HepG2 (cell line): ENCODE results near the gene RFX2. TPM values are rescaled to one million over a fixed set of nuclear protein-coding genes. Genes with fewer than 3 reads are reported as not detected.

Experiments used
- AHDC1 ChIP-seq: sonication (generic); formaldehyde crosslinking; IDR thresholded peaks from 2 replicates; pipeline ENCODE4 v1.5.1; 2020; ENCODE audit warnings: mild to moderate bottlenecking, missing genetic modification reagents, borderline replicate concordance
- EED ChIP-seq: sonication (generic); formaldehyde crosslinking; IDR thresholded peaks from 2 replicates; pipeline ENCODE4 v1.5.0; 2020; ENCODE audit warnings: mild to moderate bottlenecking, missing genetic modification reagents
- ELK4 ChIP-seq: sonication (generic); formaldehyde crosslinking; IDR thresholded peaks from 2 replicates; pipeline ENCODE4 v1.9.0; 2021; ENCODE audit warnings: missing genetic modification reagents, borderline replicate concordance
- GMEB1 ChIP-seq: sonication (generic); formaldehyde crosslinking; IDR thresholded peaks from 2 replicates; pipeline ENCODE4 v1.5.1; 2020; ENCODE audit warnings: missing genetic modification reagents, mild to moderate bottlenecking, borderline replicate concordance
- PATZ1 ChIP-seq: sonication (generic); formaldehyde crosslinking; IDR thresholded peaks from 2 replicates; pipeline ENCODE4 v1.4.0; 2020; ENCODE audit warnings: missing genetic modification reagents
- PHF8 ChIP-seq: sonication (generic); formaldehyde crosslinking; IDR thresholded peaks from 2 replicates; pipeline ENCODE4 v1.5.0; 2020; ENCODE audit warnings: missing genetic modification reagents
- RBM22 ChIP-seq: fragments of 200-400 bp; formaldehyde crosslinking; optimal IDR thresholded peaks from 2 replicates; pipeline ENCODE3; 2017; ENCODE audit warnings: mild to moderate bottlenecking, low read length, moderate library complexity
- SIN3B ChIP-seq: fragments of 150-350 bp; IDR thresholded peaks from 2 replicates; pipeline ENCODE4 v1.6.1; 2014; ENCODE audit warnings: low read length
- SP4 ChIP-seq: sonication (generic); formaldehyde crosslinking; IDR thresholded peaks from 2 replicates; pipeline ENCODE4 v1.8.1; 2023; ENCODE audit warnings: mild to moderate bottlenecking, missing genetic modification reagents
- SPEN ChIP-seq: sonication (generic); formaldehyde crosslinking; IDR thresholded peaks from 2 replicates; pipeline ENCODE4 v1.5.1; 2020; ENCODE audit warnings: low read depth, mild to moderate bottlenecking, missing genetic modification reagents
- TAF15 ChIP-seq: fragments of 200-400 bp; formaldehyde crosslinking; IDR thresholded peaks from one replicate; pipeline ENCODE4 v1.6.1; 2018; ENCODE audit warnings: mild to moderate bottlenecking, low read depth, low read length; ENCODE audit not compliant: poor library complexity, severe bottlenecking
- TIGD3 ChIP-seq: sonication (generic); formaldehyde crosslinking; IDR thresholded peaks from 2 replicates; pipeline ENCODE4 v1.5.1; 2020; ENCODE audit warnings: mild to moderate bottlenecking, missing genetic modification reagents, borderline replicate concordance
- ZFX ChIP-seq: sonication (generic); formaldehyde crosslinking; IDR thresholded peaks from 2 replicates; pipeline ENCODE4 v1.4.0; 2020; ENCODE audit warnings: mild to moderate bottlenecking, low read depth, missing genetic modification reagents, moderate library complexity
- ZNF207 ChIP-seq: fragments of 450-650 bp; IDR thresholded peaks from 2 replicates; pipeline ENCODE4 v1.6.1; 2016; ENCODE audit warnings: antibody characterized with exemption, borderline replicate concordance
- ZNF337 ChIP-seq: sonication (generic); formaldehyde crosslinking; IDR thresholded peaks from 2 replicates; pipeline ENCODE4 v1.5.1; 2020; ENCODE audit warnings: missing genetic modification reagents, low read depth, mild to moderate bottlenecking, borderline replicate concordance
- ZNF446 ChIP-seq: sonication (generic); formaldehyde crosslinking; IDR thresholded peaks from 2 replicates; pipeline ENCODE4 v1.5.0; 2020; ENCODE audit warnings: mild to moderate bottlenecking, missing genetic modification reagents
- ZNF879 ChIP-seq: sonication (generic); formaldehyde crosslinking; IDR thresholded peaks from 2 replicates; pipeline ENCODE4 v1.8.1; 2023; ENCODE audit warnings: missing genetic modification reagents
- polyA plus RNA-seq, 8 experiments: library from polyadenylated mRNA; depleted of rRNA in 3 of 8; stranded (reverse) in 7 of 8; unstranded in 1 of 8; fragments of >200 nt; fragmentation: Illumina TruSeq in 4 of 8; extraction: Trizol in 4 of 8; gene quantifications; 2 replicates each; pipeline versions ENCODE4 v1.2.1 to v1.2.3, GENCODE V29; 2011 to 2016; ENCODE audit warnings: low read depth in 4 of 8, missing spikeins in 1 of 8, mixed read lengths in 1 of 8; ENCODE audit not compliant: insufficient read depth in 1 of 8
- total RNA-seq, 5 experiments: library from RNA; depleted of rRNA; stranded (reverse); fragments of >200 nt; fragmentation: Illumina TruSeq; extraction: Trizol; gene quantifications; 2 replicates each; pipeline ENCODE4 v1.2.3, GENCODE V29; 2016; ENCODE audit warnings: low read depth in 1 of 5

Gene RFX2
- total and polyA plus RNA-seq, 2 of the 13 experiments (the other 11 are each of a cell fraction or from before 2014, with no cell fraction given): 2.8 to 3.3 TPM

- no peak for TF ChIP-seq ZNF207
- 0 out of 2 replicates have a peak, but pooled peaks have one; percentile 27 for TF ChIP-seq SPEN (CRISPR knock-in tag)
- no peak for TF ChIP-seq ZNF446
- peak; percentile 99 for TF ChIP-seq SP4
- TF ChIP-seq TAF15: no peak
- TF ChIP-seq ZNF879 (CRISPR knock-in tag): no peak
- no peak for TF ChIP-seq SIN3B
- TF ChIP-seq EED (CRISPR knock-in tag): no peak
- TF ChIP-seq TIGD3 (CRISPR knock-in tag): no peak
- no peak for TF ChIP-seq ZNF337
- peak; percentile 60 for TF ChIP-seq PATZ1 (CRISPR knock-in tag)
- TF ChIP-seq ELK4: no peak
- TF ChIP-seq ZFX (CRISPR knock-in tag): no peak
- TF ChIP-seq RBM22: peak; percentile 96
- peak; percentile 39; the same call in 1 of the 2 replicates for TF ChIP-seq GMEB1 (CRISPR knock-in tag)
- no peak for TF ChIP-seq AHDC1 (CRISPR knock-in tag)
- peak; percentile 30; the same call in 1 of the 2 replicates for TF ChIP-seq PHF8 (CRISPR knock-in tag)
Observed at GRCh38 chr19:6110360-6110977, at the start of gene RFX2 (continued).
